Brain microvascular endothelial cell (primary cell): ENCODE results near the gene SUPT20H.

Experiments
- DNase-seq: peaks from one replicate; pipeline ENCODE4 v3.0.0-alpha.2; 2020
- H3K27ac ChIP-seq: fragments of 250-450 bp; sonication (Bioruptor Pico); 2 replicates; pipeline ENCODE4 v1.5.1; 2020; ENCODE audit warnings: mild to moderate bottlenecking, moderate library complexity
- H3K27me3 ChIP-seq: fragments of 250-450 bp; sonication (Bioruptor Pico); replicated peaks from 2 replicates; pipeline ENCODE4 v1.5.1; 2020; ENCODE audit warnings: mild to moderate bottlenecking
- H3K36me3 ChIP-seq: fragments of 250-450 bp; sonication (Bioruptor Pico); replicated peaks from 2 replicates; pipeline ENCODE4 v1.5.1; 2020; ENCODE audit warnings: mild to moderate bottlenecking
- H3K4me3 ChIP-seq: 2 replicates; pipeline ENCODE4 v1.5.1; 2011; ENCODE audit warnings: low read depth, mild to moderate bottlenecking, control low read depth, low read length, moderate library complexity
- in situ Hi-C: cut with HindIII; loops from 2 replicates; pipeline ENCODE4 v1.10.0; 2017; ENCODE audit warnings: low sequenced_read_pairs, low pct_ligation_motif_present
- TF ChIP-seq, protein P1 (sequence below): IDR thresholded peaks from 2 replicates; pipeline ENCODE4 v1.5.1; 2011; ENCODE audit warnings: low read depth, mild to moderate bottlenecking, moderate library complexity, low read length, control low read depth, inconsistent platforms; ENCODE audit errors: missing control alignments

SUPT20H gene

DNA sequence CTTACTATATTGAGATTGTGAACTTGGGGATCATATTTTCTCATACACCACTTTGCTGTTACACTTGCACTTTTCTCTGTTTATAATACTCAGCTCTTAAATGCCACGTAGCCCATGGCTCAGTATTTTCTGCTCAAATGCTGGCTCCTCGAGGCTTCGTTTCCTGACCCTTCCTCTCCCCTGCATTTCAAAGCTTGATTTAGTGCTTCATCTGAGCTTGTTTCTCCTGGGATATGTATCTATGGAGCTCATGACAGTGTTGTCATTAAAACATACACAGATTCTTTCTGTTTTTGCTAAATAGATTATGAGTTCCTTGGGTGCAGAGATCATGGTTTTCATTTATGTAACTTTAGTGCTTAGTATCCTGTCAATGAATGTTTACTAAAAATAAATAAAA, 34.6 kb upstream of the SUPT20H start:
- H3K27ac ChIP-seq, result no peak overlapping the region
- H3K27me3 ChIP-seq, result no peaks in the 10 kb centered on the region
- TF ChIP-seq, protein P1, sequence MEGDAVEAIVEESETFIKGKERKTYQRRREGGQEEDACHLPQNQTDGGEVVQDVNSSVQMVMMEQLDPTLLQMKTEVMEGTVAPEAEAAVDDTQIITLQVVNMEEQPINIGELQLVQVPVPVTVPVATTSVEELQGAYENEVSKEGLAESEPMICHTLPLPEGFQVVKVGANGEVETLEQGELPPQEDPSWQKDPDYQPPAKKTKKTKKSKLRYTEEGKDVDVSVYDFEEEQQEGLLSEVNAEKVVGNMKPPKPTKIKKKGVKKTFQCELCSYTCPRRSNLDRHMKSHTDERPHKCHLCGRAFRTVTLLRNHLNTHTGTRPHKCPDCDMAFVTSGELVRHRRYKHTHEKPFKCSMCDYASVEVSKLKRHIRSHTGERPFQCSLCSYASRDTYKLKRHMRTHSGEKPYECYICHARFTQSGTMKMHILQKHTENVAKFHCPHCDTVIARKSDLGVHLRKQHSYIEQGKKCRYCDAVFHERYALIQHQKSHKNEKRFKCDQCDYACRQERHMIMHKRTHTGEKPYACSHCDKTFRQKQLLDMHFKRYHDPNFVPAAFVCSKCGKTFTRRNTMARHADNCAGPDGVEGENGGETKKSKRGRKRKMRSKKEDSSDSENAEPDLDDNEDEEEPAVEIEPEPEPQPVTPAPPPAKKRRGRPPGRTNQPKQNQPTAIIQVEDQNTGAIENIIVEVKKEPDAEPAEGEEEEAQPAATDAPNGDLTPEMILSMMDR, result no peak
- H3K36me3 ChIP-seq, result no peaks in the 10 kb centered on the region
- H3K4me3 ChIP-seq, result no peak overlapping the region
- in situ Hi-C loops, result no loop called here
- DNase-seq, result no peak

DNA sequence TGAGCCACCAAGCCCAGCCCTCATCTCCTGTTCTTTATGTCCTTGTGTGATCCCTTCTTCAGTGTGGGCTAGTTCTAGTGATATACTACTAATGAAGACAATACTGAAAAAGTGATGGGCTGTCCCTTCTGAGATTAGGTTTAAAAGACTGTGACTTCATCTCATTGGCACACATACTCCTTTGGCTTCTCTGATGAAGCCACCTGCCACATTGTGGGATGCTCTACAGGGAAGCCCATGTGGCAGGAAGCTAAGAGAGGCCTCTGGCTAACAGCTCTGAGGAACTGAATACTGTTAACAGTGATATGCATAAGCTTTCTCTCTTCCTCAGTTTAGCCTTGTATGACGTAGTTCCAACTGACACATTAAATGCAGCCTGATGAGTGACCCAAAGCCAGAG, 32.3 kb upstream of the SUPT20H start:
- in situ Hi-C loops, result no loop called here

DNA sequence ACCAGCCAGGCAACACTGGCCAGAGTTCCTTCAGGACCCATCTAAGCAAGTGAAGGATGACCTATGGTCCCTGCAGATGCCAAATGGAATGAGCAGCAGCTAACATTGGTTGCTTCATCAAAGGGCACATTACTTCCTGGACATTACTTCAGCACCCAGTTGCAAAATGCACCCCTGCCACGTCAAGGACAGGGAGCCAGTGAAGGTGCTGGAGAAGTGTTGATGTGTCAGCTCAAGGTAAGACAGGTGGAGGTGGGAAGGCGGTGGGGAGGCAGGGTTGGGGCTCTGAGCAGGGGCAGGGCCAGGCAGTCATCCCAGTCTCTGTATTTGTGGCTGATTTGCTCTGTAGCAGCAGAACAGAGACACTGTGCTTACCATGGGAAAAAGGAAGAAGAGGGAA, 31.4 kb upstream of the SUPT20H start:
- no peak overlapping the region for H3K27ac ChIP-seq
- in situ Hi-C loops, result no loop called here
- no peaks in the 10 kb centered on the region for H3K27me3 ChIP-seq
- no peak overlapping the region for H3K4me3 ChIP-seq
- no peak for DNase-seq
- TF ChIP-seq, protein P1, result no peak
- H3K36me3 ChIP-seq, result no peaks in the 10 kb centered on the region

More for the DNA sequence above, 32.3 kb upstream of the SUPT20H start:
- TF ChIP-seq, protein P1, result no peak
- Histone ChIP-seq H3K36me3 (no peaks in the 10 kb centered on the region), H3K27me3 (no peaks in the 10 kb centered on the region), H3K4me3 (no peak overlapping the region), H3K27ac (no peak overlapping the region)
- no peak for DNase-seq

DNA sequence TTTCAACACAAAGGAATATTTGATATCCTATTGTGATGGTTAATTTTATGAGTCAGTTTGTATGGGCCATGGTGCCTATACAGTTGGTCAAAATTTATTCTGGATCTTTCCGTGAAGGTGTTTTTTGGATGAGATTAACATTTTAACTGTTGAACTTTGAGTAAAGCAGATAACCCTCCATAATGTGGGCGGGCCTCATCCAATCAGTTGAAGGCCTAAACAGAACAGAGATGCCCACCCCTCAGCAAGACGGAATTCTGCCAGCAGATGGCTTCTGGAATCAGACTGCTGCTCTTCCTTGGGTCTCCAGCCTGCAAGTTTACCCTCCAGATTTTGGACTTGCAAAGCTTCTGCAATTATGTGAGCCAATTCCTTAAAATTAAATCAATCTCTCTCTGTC, 30.0 kb upstream of the SUPT20H start:
- Histone ChIP-seq H3K27me3 (no peaks in the 10 kb centered on the region), H3K4me3 (no peak overlapping the region), H3K36me3 (no peaks in the 10 kb centered on the region), H3K27ac (no peak overlapping the region)
- no peak for DNase-seq
- in situ Hi-C loops, result no loop called here
- TF ChIP-seq, protein P1, result no peak

DNA sequence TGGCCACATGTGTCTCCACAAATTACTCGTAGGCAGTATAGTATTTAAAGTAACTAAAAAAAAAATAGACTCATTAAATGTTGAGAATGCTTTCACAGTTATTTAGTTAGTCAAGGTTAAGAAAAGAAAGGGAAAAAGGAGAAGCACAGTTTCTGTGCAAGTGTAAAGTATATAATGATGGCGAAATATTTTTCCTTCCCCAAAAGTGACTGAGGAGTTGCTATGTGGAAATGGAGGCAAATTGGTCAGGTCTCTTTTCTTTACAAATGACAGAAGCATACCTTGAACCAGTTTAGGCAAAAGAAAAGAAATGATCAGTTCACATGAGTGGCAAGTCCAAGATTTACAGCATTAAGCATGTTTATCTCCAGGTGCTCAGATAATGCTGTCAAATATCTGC, 28.0 kb upstream of the SUPT20H start:
- TF ChIP-seq, protein P1, result no peak
- in situ Hi-C loops, result no loop called here
- Histone ChIP-seq H3K27me3 (no peaks in the 10 kb centered on the region), H3K27ac (no peak overlapping the region), H3K36me3 (no peaks in the 10 kb centered on the region), H3K4me3 (no peak overlapping the region)
- DNase-seq, result no peak

DNA sequence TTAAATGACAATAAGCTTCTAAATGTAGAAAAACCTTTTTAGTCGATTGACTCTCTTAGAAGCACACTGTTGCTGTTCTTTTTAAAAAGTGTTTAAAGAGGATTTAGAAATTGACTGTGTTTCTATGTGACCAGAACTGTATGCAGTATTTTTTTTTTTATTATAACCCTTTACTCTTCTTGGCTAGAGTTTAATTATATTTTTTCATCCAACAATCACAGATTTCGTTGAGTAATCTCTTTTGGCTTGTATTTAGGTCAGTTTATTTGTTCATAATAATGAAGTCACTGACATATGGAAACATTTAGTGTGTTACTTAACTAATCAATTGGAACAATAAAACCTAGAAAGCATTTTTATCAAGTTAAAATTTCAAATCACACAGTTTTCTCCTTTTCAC, 26.1 kb upstream of the SUPT20H start:
- Histone ChIP-seq H3K4me3 (no peak overlapping the region), H3K27ac (no peak overlapping the region), H3K36me3 (no peaks in the 10 kb centered on the region), H3K27me3 (no peaks in the 10 kb centered on the region)
- no peak for DNase-seq
- TF ChIP-seq, protein P1, result no peak
- in situ Hi-C loops, result no loop called here
